IMR-90 (cell line): ENCODE results near the gene EMC9. TPM values are rescaled to one million over a fixed set of nuclear protein-coding genes. Genes with fewer than 3 reads are reported as not detected.

ENCODE experiments used
- ATAC-seq: fragments of 200-7000 bp; cut with Tn5 transposase; 2 replicates; pipeline ENCODE4 v1.9.1; 2020; ENCODE audit warnings: low read depth, mild to moderate bottlenecking, moderate library complexity
- BruUV-seq: library from RNA; stranded (reverse); fragments of 400-500 nt; replicated peaks from 2 replicates; lab custom pipeline; 2021; lab: Mats Ljungman, UMichigan
- CTCF ChIA-PET: fragments of 300-600 bp; formaldehyde crosslinking; extraction: SDS; loops from one replicate; lab custom pipeline; 2021; ENCODE audit warnings: antibody characterized with exemption; lab: Yijun Ruan, JAX
- POLR2A ChIA-PET: fragments of 300-600 bp; sonication (Branson Sonifier 250); formaldehyde crosslinking; loops from one replicate; lab custom pipeline; 2022; ENCODE audit warnings: antibody characterized with exemption; ENCODE audit not compliant: unreplicated experiment; lab: Charles Lee
- DNase-seq: peaks from one replicate; pipeline ENCODE4 v3.0.0; 2013
- H2AFZ ChIP-seq: replicated peaks from 2 replicates; pipeline ENCODE3; 2013; ENCODE audit warnings: low read length, mild to moderate bottlenecking; ENCODE audit not compliant: poor library complexity
- H2AK5ac ChIP-seq: 2 replicates; pipeline ENCODE4 v1.6.1; 2013; ENCODE audit warnings: low read depth, low read length, inconsistent platforms
- H2AK9ac ChIP-seq: replicated peaks from 2 replicates; pipeline ENCODE3; 2013; ENCODE audit warnings: mild to moderate bottlenecking, low read depth, low read length, moderate library complexity; ENCODE audit not compliant: poor library complexity
- H2BK120ac ChIP-seq: 2 replicates; pipeline ENCODE4 v1.6.1; 2013; ENCODE audit warnings: low read depth, low read length, inconsistent platforms
- H2BK15ac ChIP-seq: 3 replicates; pipeline ENCODE4 v1.6.1; 2013; ENCODE audit warnings: low read depth, low read length, inconsistent platforms
- H2BK20ac ChIP-seq: 2 replicates; pipeline ENCODE4 v1.6.1; 2013; ENCODE audit warnings: low read depth, mild to moderate bottlenecking, inconsistent platforms, low read length, moderate library complexity
- H2BK5ac ChIP-seq: 2 replicates; pipeline ENCODE4 v1.6.1; 2013; ENCODE audit warnings: mild to moderate bottlenecking, low read depth, low read length, inconsistent platforms; ENCODE audit not compliant: poor library complexity, severe bottlenecking
- H3K14ac ChIP-seq: replicated peaks from 2 replicates; pipeline ENCODE4 v1.6.1; 2013; ENCODE audit warnings: low read depth, low read length, inconsistent platforms
- H3K18ac ChIP-seq: 2 replicates; pipeline ENCODE4 v1.6.1; 2013; ENCODE audit warnings: low read depth, low read length, control low read depth
- H3K23ac ChIP-seq: 2 replicates; pipeline ENCODE4 v1.6.1; 2013; ENCODE audit warnings: low read depth, low read length, inconsistent platforms
- H3K27ac ChIP-seq: 2 replicates; pipeline ENCODE4 v1.5.1; 2013; ENCODE audit warnings: mild to moderate bottlenecking, control low read depth, low read length; ENCODE audit not compliant: insufficient read depth
- H3K27me3 ChIP-seq: 2 replicates; pipeline ENCODE4 v1.6.1; 2013; ENCODE audit warnings: low read length; ENCODE audit not compliant: control insufficient read depth, insufficient read depth
- H3K36me3 ChIP-seq: 2 replicates; pipeline ENCODE4 v1.6.1; 2013; ENCODE audit warnings: low read length, mixed read lengths; ENCODE audit not compliant: control insufficient read depth, insufficient read depth
- H3K4ac ChIP-seq: 2 replicates; pipeline ENCODE4 v1.6.1; 2013; ENCODE audit warnings: low read depth, low read length, inconsistent platforms
- H3K4me1 ChIP-seq: 2 replicates; pipeline ENCODE4 v1.6.1; 2013; ENCODE audit warnings: low read length, mixed read lengths; ENCODE audit not compliant: control insufficient read depth, insufficient read depth
- H3K4me2 ChIP-seq: 2 replicates; pipeline ENCODE4 v1.6.1; 2013; ENCODE audit warnings: low read depth, mild to moderate bottlenecking, control low read depth, low read length, moderate library complexity
- H3K4me3 ChIP-seq: 2 replicates; pipeline ENCODE4 v1.5.1; 2013; ENCODE audit warnings: low read depth, mild to moderate bottlenecking, control low read depth, low read length, moderate library complexity; ENCODE audit not compliant: insufficient read depth
- H3K56ac ChIP-seq: 2 replicates; pipeline ENCODE4 v1.6.1; 2013; ENCODE audit warnings: low read length, inconsistent platforms; ENCODE audit not compliant: insufficient read depth; ENCODE audit errors: extremely low read depth
- H3K79me1 ChIP-seq, 2 experiments: 2 replicates each; pipeline ENCODE4 v1.6.1; 2013; ENCODE audit warnings: low read length in 2 of 2, inconsistent platforms in 1 of 2, low read depth in 1 of 2
- H3K9ac ChIP-seq: 2 replicates; pipeline ENCODE4 v1.6.1; 2013; ENCODE audit warnings: low read depth, low read length, control low read depth
- H3K9me1 ChIP-seq: 2 replicates; pipeline ENCODE4 v1.6.1; 2013; ENCODE audit warnings: low read length, inconsistent platforms; ENCODE audit not compliant: insufficient read depth
- H3K9me3 ChIP-seq: 2 replicates; pipeline ENCODE4 v1.6.1; 2013; ENCODE audit warnings: low read length; ENCODE audit not compliant: control insufficient read depth, insufficient read depth
- H4K20me1 ChIP-seq: 2 replicates; pipeline ENCODE4 v1.6.1; 2013; ENCODE audit warnings: low read length, inconsistent platforms; ENCODE audit not compliant: insufficient read depth
- H4K5ac ChIP-seq: 2 replicates; pipeline ENCODE4 v1.6.1; 2013; ENCODE audit warnings: mild to moderate bottlenecking, low read depth, low read length, control low read depth
- H4K8ac ChIP-seq, 2 experiments: 2 replicates each; pipeline ENCODE4 v1.6.1; 2013; ENCODE audit warnings: low read depth in 2 of 2, low read length in 2 of 2, control low read depth in 1 of 2, inconsistent platforms in 1 of 2
- H4K91ac ChIP-seq: 2 replicates; pipeline ENCODE4 v1.6.1; 2013; ENCODE audit warnings: low read depth, low read length, inconsistent platforms; ENCODE audit not compliant: insufficient read depth
- BHLHE40 ChIP-seq: fragments of 150-350 bp; IDR thresholded peaks from 2 replicates; pipeline ENCODE4 v1.6.1; 2016; ENCODE audit warnings: mild to moderate bottlenecking, low read depth, low read length
- CEBPB ChIP-seq: IDR thresholded peaks from 2 replicates; pipeline ENCODE4 v1.6.1; 2012; ENCODE audit warnings: low read depth, low read length, improper control_type of control experiment
- CHD1 ChIP-seq: IDR thresholded peaks from 2 replicates; pipeline ENCODE4 v1.6.1; 2012; ENCODE audit warnings: low read depth, low read length, improper control_type of control experiment
- CTCF ChIP-seq: conservative IDR thresholded peaks from 2 replicates; pipeline ENCODE4 v1.5.1; 2012; ENCODE audit warnings: mild to moderate bottlenecking, low read depth, low read length, improper control_type of control experiment
- ELK1 ChIP-seq: fragments of 150-350 bp; IDR thresholded peaks from 2 replicates; pipeline ENCODE4 v1.6.1; 2016; ENCODE audit warnings: low read depth, mild to moderate bottlenecking, low read length, moderate library complexity, borderline replicate concordance
- FOS ChIP-seq: fragments of 150-350 bp; IDR thresholded peaks from 2 replicates; pipeline ENCODE4 v1.6.1; 2016; ENCODE audit warnings: low read depth, low read length
- MAFK ChIP-seq: IDR thresholded peaks from 2 replicates; pipeline ENCODE4 v1.6.1; 2012; ENCODE audit warnings: low read depth, low read length, improper control_type of control experiment
- MAZ ChIP-seq: IDR thresholded peaks from 2 replicates; pipeline ENCODE4 v1.6.1; 2012; ENCODE audit warnings: low read depth, mild to moderate bottlenecking, low read length, improper control_type of control experiment, moderate library complexity, borderline replicate concordance
- MXI1 ChIP-seq: IDR thresholded peaks from 2 replicates; pipeline ENCODE4 v1.6.1; 2012; ENCODE audit warnings: low read depth, mild to moderate bottlenecking, low read length, moderate library complexity, borderline replicate concordance
- NFE2L2 ChIP-seq: fragments of 150-350 bp; IDR thresholded peaks from 2 replicates; pipeline ENCODE4 v1.6.1; 2016; ENCODE audit warnings: low read depth, mild to moderate bottlenecking, low read length
- POLR2A ChIP-seq: IDR thresholded peaks from 2 replicates; pipeline ENCODE4 v1.6.1; 2012; ENCODE audit warnings: mild to moderate bottlenecking, low read depth, low read length
- RAD21 ChIP-seq: IDR thresholded peaks from 2 replicates; pipeline ENCODE4 v1.6.1; 2012; ENCODE audit warnings: low read length, improper control_type of control experiment
- RCOR1 ChIP-seq: IDR thresholded peaks from 2 replicates; pipeline ENCODE4 v1.6.1; 2012; ENCODE audit warnings: mild to moderate bottlenecking, low read length, improper control_type of control experiment; ENCODE audit not compliant: insufficient replicate concordance
- RFX5 ChIP-seq: IDR thresholded peaks from 2 replicates; pipeline ENCODE4 v1.8.0; 2012; ENCODE audit warnings: low read depth, mild to moderate bottlenecking, low read length, moderate library complexity
- SMC3 ChIP-seq: fragments of 150-350 bp; IDR thresholded peaks from 2 replicates; pipeline ENCODE4 v1.6.1; 2016; ENCODE audit warnings: low read depth, mild to moderate bottlenecking, antibody characterized with exemption, low read length, moderate library complexity
- USF2 ChIP-seq: fragments of 150-350 bp; IDR thresholded peaks from 2 replicates; pipeline ENCODE4 v1.6.1; 2017; ENCODE audit warnings: mild to moderate bottlenecking, antibody characterized with exemption, low read length, low read depth
- WGBS, 2 experiments: methylation state at CpG; one replicate each; pipeline versions ENCODE4 v1.1.5 to v1.1.7; 2013; ENCODE audit warnings: missing lambda C conversion rate in 2 of 2; ENCODE audit not compliant: insufficient read length in 1 of 2; ENCODE audit errors: extremely low coverage in 2 of 2; 5-methylcytosine and 5-hydroxymethylcytosine counted together
- dilution Hi-C: fragments of 300-500 bp; cut with HindIII; formaldehyde crosslinking; loops from one replicate; pipeline ENCODE4 v1.14.3; 2018; ENCODE audit warnings: low sequenced_read_pairs; ENCODE audit not compliant: unreplicated experiment
- in situ Hi-C: fragments of 300-500 bp; cut with MboI; formaldehyde crosslinking; loops from 3 replicates; pipeline ENCODE4 v1.14.3; 2019; ENCODE audit warnings: low sequenced_read_pairs, inconsistent platforms, mixed read lengths
- intact Hi-C: fragments of 100-400 bp; cut with micrococcal nuclease; formaldehyde crosslinking; loops from 2 replicates; pipeline ENCODE4 v1.10.0; 2022
- polyA plus RNA-seq, 3 experiments: library from polyadenylated mRNA; depleted of rRNA; stranded (reverse); fragments of >200 nt; gene quantifications; 2 replicates each; pipeline ENCODE4 v1.2.3, GENCODE V29; 2012; ENCODE audit warnings: low replicate concordance in 1 of 3
- total RNA-seq: library from RNA; depleted of rRNA; stranded (reverse); fragments of >200 nt; gene quantifications from 2 replicates; pipeline ENCODE4 v1.2.3, GENCODE V29; 2012

EMC9 gene
- total and polyA plus RNA-seq, 2 of the 4 experiments (the other 2 are of a cell fraction): 15.1 to 19.2 TPM

- H2BK15ac ChIP-seq: no peak overlapping the region
- peaks cover 19 to 41% of the 10 kb centered on the region in 2 experiments for H3K79me1 ChIP-seq
- no peak overlapping the region for H3K27ac ChIP-seq
- H2BK5ac ChIP-seq: no peak overlapping the region
- peaks cover 10% of the 10 kb centered on the region for H4K20me1 ChIP-seq
- no peak overlapping the region for H3K56ac ChIP-seq
- H3K9me3 ChIP-seq: no peaks in the 10 kb centered on the region
- POLR2A ChIA-PET: no interaction called here
- no peak overlapping the region for H3K18ac ChIP-seq
- no peak overlapping the region for H3K23ac ChIP-seq
- H3K4ac ChIP-seq: no peak overlapping the region
- no peak overlapping the region for H2AK9ac ChIP-seq
- dilution Hi-C loops (no loop called here), in situ Hi-C loops (no loop called here), intact Hi-C loops (no loop called here)
- no peak overlapping the region for H2AFZ ChIP-seq
- H4K5ac ChIP-seq: no peak overlapping the region
- DNase-seq (no peak), ATAC-seq (no peak)
- H4K91ac ChIP-seq: no peak overlapping the region
- H3K4me2 ChIP-seq: no peak overlapping the region
- no peaks in the 10 kb centered on the region for H3K9me1 ChIP-seq
- H3K4me3 ChIP-seq: no peak overlapping the region
- WGBS, 2 experiments: no CpG with 5 or more reads among the region's 16 CpGs
- H3K9ac ChIP-seq: no peak overlapping the region
- H2BK20ac ChIP-seq: no peak overlapping the region
- no peak overlapping the region for H2AK5ac ChIP-seq
- BruUV-seq: no TSS peak
- no peak overlapping the region for H4K8ac ChIP-seq
- TF ChIP-seq CEBPB (no peak), FOS (no peak), CTCF (no peak), SMC3 (no peak), POLR2A (no peak), RCOR1 (no peak), RAD21 (no peak), BHLHE40 (no peak), CHD1 (no peak), MAZ (no peak), MXI1 (no peak), NFE2L2 (no peak), RFX5 (no peak), ELK1 (no peak), USF2 (no peak), MAFK (no peak)
- H3K36me3 ChIP-seq: peaks cover 55% of the 10 kb centered on the region
- no peak overlapping the region for H2BK120ac ChIP-seq
- H3K4me1 ChIP-seq: peaks cover 3% of the 10 kb centered on the region
- CTCF ChIA-PET: interaction anchor here (4.3 kb wide), 1 partner anchor 9 kb away, joined by 14 read pairs; the partner anchor contains the start of gene IRF9
- H3K14ac ChIP-seq: no peak overlapping the region
- H3K27me3 ChIP-seq: no peaks in the 10 kb centered on the region
Observed at GRCh38 chr14:24151404-24152080, 10.2 kb upstream of the EMC9 start.
